GM11168 (cell line): Measurements from ENCODE around the gene EIF4H.
"Not testable (repeated sequence)": the region's sequence is repeated elsewhere in the genome, so short reads cannot be mapped to it uniquely, and the experiment has no call there.

Experiments
- in situ Hi-C: fragments of 300-500 bp; cut with MboI; formaldehyde crosslinking; loops from one replicate; pipeline ENCODE4 v1.12.0; 2022; ENCODE audit warnings: low sequenced_read_pairs; ENCODE audit not compliant: unreplicated experiment

EIF4H gene

DNA sequence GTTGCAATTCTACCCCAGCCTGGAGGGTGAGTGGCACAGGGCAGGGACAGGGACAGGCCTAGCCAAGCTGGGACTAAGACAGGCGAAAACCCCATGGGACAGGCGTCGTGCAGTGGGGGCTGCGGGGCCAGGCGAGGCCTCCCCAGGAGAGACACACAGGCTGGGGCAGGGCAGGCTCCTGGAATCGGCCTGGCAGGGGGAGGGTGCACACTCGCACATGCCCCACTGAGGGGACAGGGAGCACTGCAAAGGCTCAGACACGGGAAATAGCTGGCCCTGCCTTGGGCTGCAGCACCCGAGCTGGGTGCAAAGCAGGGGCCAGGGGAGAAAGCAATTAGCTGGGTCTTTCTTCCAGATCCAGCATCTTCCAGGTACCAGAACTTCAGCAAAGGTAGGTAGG, 46.1 kb downstream of the EIF4H start:
- in situ Hi-C loops, result no loop called here

- in situ Hi-C loops, result no loop called here
These were observed 47.6 kb downstream of the EIF4H start for GRCh38 chr7:74221713-74222112.

DNA sequence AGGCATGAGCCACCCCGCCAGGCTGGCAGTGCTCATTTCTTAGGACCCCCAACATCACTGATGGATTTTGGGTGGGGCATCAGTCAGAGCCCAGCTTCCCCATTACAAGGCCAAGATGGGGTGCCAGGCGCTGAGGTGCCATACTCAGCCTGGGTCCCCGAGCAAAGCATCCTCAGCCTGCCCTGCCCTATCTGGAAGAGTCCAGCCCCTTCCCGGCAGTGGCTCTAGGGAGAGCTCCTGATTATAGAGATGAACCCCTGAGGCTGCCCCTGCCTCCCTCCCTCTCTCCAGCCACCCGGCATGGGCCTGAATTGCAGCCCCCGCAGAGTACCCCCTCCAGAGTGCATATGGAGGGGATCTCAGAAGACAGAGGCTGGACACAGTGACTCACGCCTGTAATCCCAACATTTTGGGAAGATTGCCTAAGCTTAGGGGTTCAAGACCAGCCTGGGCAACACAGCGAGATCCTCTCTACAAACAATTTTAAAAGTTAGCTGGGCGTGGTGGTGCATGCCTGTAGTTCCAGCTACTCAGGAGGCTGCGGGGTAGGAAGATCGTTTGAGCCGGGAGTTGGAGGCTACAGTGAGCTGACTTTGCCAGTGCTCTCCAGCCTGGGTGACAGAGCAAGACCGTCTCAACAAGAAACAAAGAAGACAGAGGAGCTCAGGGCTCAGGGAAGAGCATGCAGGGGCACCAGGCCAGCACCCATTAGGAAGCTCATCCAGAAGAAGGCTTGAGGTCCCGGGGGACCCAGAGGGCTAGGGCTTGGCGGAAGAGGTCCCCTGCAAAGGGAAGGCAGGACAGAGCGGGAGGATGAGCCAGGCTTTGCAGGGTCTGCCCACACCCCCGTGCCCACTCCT, 48.9 kb downstream of the EIF4H start:
- in situ Hi-C loops, result no loop called here

GRCh38 chr7:74223711-74224510, 49.8 kb downstream of the EIF4H start:
- in situ Hi-C loops, result no loop called here

- in situ Hi-C loops, result no loop called here
These were observed 50.3 kb downstream of the EIF4H start for GRCh38 chr7:74224511-74224832.

- in situ Hi-C loops, result not testable (repeated sequence)
These were observed 50.8 kb downstream of the EIF4H start for GRCh38 chr7:74224907-74225306.

- in situ Hi-C loops, result no loop called here
These were observed 51.2 kb downstream of the EIF4H start for GRCh38 chr7:74225400-74225799.

DNA sequence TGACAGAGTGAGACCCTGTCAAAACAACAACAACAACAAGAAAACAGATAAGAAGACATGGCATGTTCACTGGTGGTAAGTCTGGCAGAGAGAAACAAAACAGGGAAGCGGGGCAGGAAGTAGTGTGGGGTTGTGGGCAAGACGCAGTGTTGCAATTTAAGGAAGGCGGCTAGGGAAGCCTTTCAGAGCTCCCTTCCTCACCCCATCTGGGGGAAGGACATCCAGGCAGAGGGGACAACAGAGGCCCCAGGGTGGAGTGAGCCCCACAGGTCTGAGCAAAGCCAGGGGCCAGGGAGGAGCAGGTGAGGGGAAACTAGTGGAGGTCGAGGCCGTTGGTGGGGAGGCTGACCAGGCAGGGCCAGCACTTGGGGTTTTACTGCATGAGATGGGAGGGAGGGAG, 52.5 kb downstream of the EIF4H start:
- in situ Hi-C loops, result no loop called here

DNA sequence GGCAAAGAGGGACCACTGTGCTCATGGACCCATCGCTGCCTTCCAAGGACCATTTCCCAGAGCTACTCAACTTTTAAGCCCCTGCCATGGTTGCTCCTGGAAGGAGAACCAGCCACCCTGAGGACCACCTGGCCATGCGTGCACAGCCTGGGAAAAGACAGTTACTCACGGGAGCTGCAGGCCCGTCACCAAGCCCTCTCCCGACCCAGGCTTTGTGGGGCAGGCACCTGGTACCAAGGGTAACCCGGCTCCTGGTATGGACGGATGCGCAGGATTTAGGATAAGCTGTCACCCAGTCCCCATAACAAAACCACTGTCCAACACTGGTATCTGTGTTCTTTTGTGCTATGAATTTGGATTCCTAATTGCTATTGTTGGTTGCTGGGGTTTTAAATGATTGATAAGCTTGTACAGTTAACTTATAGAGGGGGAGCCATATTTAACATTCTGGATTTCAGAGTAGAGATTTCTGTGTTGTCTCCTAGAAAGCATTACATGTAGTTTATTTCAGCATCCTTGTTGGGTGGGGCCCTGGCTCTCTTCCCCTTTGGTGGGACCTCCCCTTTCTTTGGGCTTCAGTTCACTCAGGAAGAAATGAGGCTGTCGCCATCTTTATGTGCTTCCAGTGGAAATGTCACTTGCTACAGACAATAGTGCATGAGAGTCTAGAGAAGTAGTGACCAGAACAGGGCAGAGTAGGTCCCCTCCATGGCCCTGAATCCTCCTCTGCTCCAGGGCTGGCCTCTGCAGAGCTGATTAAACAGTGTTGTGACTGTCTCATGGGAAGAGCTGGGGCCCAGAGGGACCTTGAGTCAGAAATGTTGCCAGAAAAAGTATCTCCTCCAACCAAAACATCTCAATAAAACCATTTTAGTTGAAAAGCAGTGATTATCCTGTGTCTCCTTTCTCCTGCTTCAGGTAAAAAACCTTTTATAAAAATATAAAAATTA, 55.1 kb downstream of the EIF4H start:
- in situ Hi-C loops, result no loop called here

GRCh38 chr7:74230446-74231231, 56.5 kb downstream of the EIF4H start:
- in situ Hi-C loops, result no loop called here

GRCh38 chr7:74231232-74231590, 57.1 kb downstream of the EIF4H start:
- in situ Hi-C loops, result no loop called here

DNA sequence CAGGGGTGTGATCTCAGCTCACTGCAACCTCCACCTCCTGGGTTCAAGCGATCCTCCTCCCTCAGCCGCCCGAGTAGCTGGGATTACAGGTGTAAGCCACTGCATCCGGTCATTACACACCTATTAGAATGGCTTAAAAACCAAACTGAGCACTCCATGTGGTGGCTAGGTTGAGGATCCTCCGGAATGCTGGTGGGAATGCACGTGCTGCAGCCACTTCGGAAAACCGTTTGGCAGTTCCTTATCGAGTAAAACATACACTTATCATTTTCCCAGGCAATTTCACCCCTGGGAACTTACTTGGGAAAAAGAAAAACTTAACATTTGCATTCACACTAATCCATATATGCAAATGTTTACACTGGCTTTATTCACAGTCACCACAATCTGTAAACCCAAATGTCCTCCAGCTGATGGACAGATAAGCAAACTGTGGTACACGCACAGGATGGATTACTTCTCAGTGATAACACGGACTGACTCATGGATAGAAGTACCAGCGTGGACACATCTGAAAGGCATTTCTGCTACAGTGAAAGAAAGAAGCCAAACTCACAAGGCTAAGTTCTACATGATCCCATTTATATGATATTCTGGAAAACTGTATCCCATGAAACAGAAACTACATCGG, 59.6 kb downstream of the EIF4H start:
- in situ Hi-C loops, result no loop called here

DNA sequence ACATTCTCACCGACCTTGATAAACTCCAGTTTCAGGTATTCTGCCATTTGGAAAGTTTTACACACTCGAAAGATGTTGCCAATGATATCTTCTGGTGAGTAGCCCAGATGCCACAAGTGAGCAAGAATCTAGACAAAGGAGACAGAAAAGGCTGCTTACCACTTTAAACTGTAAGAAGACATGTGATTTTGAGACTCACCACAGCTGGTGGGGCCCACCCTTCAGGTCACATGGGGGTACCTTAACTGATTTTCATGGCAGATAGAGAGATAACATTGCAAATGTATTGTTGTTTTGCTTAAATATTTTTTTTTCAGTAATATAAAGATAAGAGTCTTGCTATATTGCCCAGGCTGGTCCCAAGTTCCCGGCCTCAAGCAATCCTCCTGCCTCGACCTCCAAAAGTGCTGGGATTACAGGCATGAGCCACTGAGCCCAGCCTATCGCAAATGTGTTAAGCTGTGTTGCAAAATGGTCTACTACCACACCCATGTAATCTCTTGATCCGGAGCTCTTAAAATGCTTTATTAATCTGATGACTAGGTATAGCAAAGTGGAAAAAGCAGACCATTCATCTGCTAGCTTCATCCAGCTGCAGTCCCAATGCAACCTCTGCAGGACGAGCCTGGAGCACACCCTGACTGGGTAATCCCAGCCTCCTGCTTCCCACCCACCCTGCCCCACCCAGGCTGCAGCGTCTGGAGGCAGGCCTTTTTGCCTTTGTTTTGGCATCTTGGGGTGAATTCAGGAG, 61.5 kb downstream of the EIF4H start:
- in situ Hi-C loops, result no loop called here

DNA sequence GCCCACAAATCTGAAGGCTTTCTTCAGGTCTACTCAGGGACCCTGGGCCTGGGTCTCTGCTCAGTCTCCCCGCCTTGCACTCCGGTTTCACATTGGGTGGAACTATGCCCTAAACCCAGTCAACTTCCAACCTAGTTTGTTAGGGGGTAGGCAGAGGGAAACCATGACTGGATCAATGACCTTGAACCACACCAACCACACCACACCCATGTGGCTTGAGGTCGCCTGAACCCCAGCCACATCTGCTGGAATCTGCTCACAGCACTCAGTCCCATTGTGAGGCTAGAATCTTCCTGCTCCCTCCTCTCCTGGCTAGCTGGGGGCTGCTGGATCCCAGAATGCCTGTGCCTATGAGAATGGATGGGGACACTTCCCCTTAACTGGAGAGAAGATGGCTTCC, 62.1 kb downstream of the EIF4H start:
- in situ Hi-C loops, result no loop called here

GRCh38 chr7:74240482-74240881, 66.3 kb downstream of the EIF4H start:
- in situ Hi-C loops, result no loop called here

- in situ Hi-C loops, result no loop called here
These were observed 67.9 kb downstream of the EIF4H start for GRCh38 chr7:74242122-74242443.

- in situ Hi-C loops, result no loop called here
These were observed 72.3 kb downstream of the EIF4H start for GRCh38 chr7:74246497-74246896.
